Measurements from ENCODE around the gene CCDC195.

Gene CCDC195

DNA sequence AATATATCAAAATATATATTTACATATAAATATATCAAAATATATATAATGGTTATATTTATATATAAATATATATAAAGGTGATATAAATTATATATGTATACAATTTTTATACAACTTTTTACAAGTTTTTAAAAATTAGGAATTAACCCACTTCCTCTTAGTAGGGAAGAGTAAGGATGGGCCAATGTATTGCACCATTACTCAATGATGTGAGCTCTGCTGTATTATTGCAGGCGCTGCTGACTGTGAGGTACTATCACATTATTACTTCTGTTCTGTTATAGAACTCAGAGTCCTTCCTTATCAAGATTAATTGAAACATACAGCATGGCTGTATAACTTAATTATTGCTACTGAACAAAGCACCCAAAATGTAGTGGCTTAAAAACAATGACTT is 46.0 kb downstream of the CCDC195 start:
- H3K27ac ChIP-seq (ENCODE audit: low read depth, low read length), result no peak overlapping the region
- H2AFZ ChIP-seq (ENCODE audit: low read depth, low read length, severe bottlenecking), result no peak overlapping the region
- no peaks in the 10 kb centered on the region for H3K9me2 ChIP-seq (replicated peaks; ENCODE audit: insufficient read depth, low read length)
- no peak overlapping the region for H3K4me2 ChIP-seq (ENCODE audit: low read depth, low read length, poor library complexity, severe bottlenecking)
- H3F3A ChIP-seq (ENCODE audit: insufficient read depth), result peaks cover 19% of the 10 kb centered on the region
- no peak overlapping the region for H3K4me3 ChIP-seq (ENCODE audit: insufficient read depth, low read length, poor library complexity, severe bottlenecking)
- no peak overlapping the region for H3K9ac ChIP-seq (ENCODE audit: low read length)
- TF ChIP-seq EZH2phosphoT487 (conservative IDR thresholded peaks at IDR 0.05; ENCODE audit: low read length), result no peak
- TF ChIP-seq, protein P1, sequence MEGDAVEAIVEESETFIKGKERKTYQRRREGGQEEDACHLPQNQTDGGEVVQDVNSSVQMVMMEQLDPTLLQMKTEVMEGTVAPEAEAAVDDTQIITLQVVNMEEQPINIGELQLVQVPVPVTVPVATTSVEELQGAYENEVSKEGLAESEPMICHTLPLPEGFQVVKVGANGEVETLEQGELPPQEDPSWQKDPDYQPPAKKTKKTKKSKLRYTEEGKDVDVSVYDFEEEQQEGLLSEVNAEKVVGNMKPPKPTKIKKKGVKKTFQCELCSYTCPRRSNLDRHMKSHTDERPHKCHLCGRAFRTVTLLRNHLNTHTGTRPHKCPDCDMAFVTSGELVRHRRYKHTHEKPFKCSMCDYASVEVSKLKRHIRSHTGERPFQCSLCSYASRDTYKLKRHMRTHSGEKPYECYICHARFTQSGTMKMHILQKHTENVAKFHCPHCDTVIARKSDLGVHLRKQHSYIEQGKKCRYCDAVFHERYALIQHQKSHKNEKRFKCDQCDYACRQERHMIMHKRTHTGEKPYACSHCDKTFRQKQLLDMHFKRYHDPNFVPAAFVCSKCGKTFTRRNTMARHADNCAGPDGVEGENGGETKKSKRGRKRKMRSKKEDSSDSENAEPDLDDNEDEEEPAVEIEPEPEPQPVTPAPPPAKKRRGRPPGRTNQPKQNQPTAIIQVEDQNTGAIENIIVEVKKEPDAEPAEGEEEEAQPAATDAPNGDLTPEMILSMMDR (IDR thresholded peaks at IDR 0.05; ENCODE audit: insufficient read depth, low read length, poor library complexity, severe bottlenecking), result no peak
- no peaks in the 10 kb centered on the region for H3K9me3 ChIP-seq (ENCODE audit: insufficient read depth, low read length)
- H3K27me3 ChIP-seq (ENCODE audit: low read length), result no peaks in the 10 kb centered on the region
- no peaks in the 10 kb centered on the region for H3K79me2 ChIP-seq (ENCODE audit: insufficient read depth, low read length)
- H4K20me1 ChIP-seq (ENCODE audit: low read depth, low read length), result no peaks in the 10 kb centered on the region
- no peaks in the 10 kb centered on the region for H3K36me3 ChIP-seq (ENCODE audit: low read length)

DNA sequence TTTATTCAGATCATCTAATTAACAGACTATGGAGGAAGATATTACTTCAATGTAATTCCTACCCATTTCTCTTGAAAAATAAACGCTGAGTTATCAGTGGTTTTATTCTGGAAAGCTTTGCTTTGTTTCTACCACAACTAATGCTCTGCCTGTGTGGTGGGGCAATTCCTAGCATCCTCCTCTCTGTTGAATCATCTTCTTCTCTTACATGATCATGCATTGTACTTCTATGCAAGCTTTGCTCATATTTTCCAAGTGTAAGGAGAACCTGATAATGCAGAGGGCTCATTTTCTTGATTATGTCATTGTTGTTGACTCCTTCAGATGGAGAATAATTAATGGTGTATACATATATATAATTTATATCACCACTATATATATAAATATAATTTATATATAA is 46.7 kb downstream of the CCDC195 start:
- no peaks in the 10 kb centered on the region for H4K20me1 ChIP-seq (ENCODE audit: low read depth, low read length)
- H3K9ac ChIP-seq (ENCODE audit: low read length), result 0 out of 2 replicates have a peak overlapping the region, but pooled peaks have one; percentile 42
- H2AFZ ChIP-seq (ENCODE audit: low read depth, low read length, severe bottlenecking), result peak overlapping the region; percentile 55
- TF ChIP-seq, protein P1 (IDR thresholded peaks at IDR 0.05; ENCODE audit: insufficient read depth, low read length, poor library complexity, severe bottlenecking), result no peak
- no peak for TF ChIP-seq EZH2phosphoT487 (conservative IDR thresholded peaks at IDR 0.05; ENCODE audit: low read length)
- no peak overlapping the region for H3K4me3 ChIP-seq (ENCODE audit: insufficient read depth, low read length, poor library complexity, severe bottlenecking)
- H3K27me3 ChIP-seq (ENCODE audit: low read length), result no peaks in the 10 kb centered on the region
- H3K9me2 ChIP-seq (replicated peaks; ENCODE audit: insufficient read depth, low read length), result no peaks in the 10 kb centered on the region
- peak overlapping the region; percentile 64 for H3K4me2 ChIP-seq (ENCODE audit: low read depth, low read length, poor library complexity, severe bottlenecking)
- H3K79me2 ChIP-seq (ENCODE audit: insufficient read depth, low read length), result no peaks in the 10 kb centered on the region
- peaks cover 19% of the 10 kb centered on the region for H3F3A ChIP-seq (ENCODE audit: insufficient read depth)
- peak overlapping the region; percentile 85 for H3K27ac ChIP-seq (ENCODE audit: low read depth, low read length)
- H3K36me3 ChIP-seq (ENCODE audit: low read length), result no peaks in the 10 kb centered on the region
- H3K9me3 ChIP-seq (ENCODE audit: insufficient read depth, low read length), result no peaks in the 10 kb centered on the region

- Histone ChIP-seq H3K9ac (ENCODE audit: low read length) (peak overlapping the region; percentile 42), H3K4me3 (ENCODE audit: insufficient read depth, low read length, poor library complexity, severe bottlenecking) (peak overlapping the region; percentile 33), H3K9me3 (ENCODE audit: insufficient read depth, low read length) (no peaks in the 10 kb centered on the region; the same call in 1 of the 2 replicates), H3K9me2 (replicated peaks; ENCODE audit: insufficient read depth, low read length) (no peaks in the 10 kb centered on the region), H4K20me1 (ENCODE audit: low read depth, low read length) (no peaks in the 10 kb centered on the region), H2AFZ (ENCODE audit: low read depth, low read length, severe bottlenecking) (peak overlapping the region; percentile 55), H3F3A (ENCODE audit: insufficient read depth) (peaks cover 19% of the 10 kb centered on the region), H3K79me2 (ENCODE audit: insufficient read depth, low read length) (no peaks in the 10 kb centered on the region), H3K4me2 (ENCODE audit: low read depth, low read length, poor library complexity, severe bottlenecking) (peak overlapping the region; percentile 64), H3K27ac (ENCODE audit: low read depth, low read length) (peak overlapping the region; percentile 85), H3K27me3 (ENCODE audit: low read length) (no peaks in the 10 kb centered on the region), H3K36me3 (ENCODE audit: low read length) (no peaks in the 10 kb centered on the region)
- TF ChIP-seq, protein P1 (IDR thresholded peaks at IDR 0.05; ENCODE audit: insufficient read depth, low read length, poor library complexity, severe bottlenecking), result no peak
- no peak for TF ChIP-seq EZH2phosphoT487 (conservative IDR thresholded peaks at IDR 0.05; ENCODE audit: low read length)
Measured at GRCh38 chr2:224668123-224668909, 47.8 kb downstream of the CCDC195 start.
